HepG2 (cell line): Measurements from ENCODE around the gene ADGRB3. TPM values are rescaled to one million over a fixed set of nuclear protein-coding genes. Genes with fewer than 3 reads are reported as not detected.

Experiments
- ATAC-seq: fragments of 200-7000 bp; cut with Tn5 transposase; 3 replicates; pipeline ENCODE4 v1.9.1; 2020; ENCODE audit warnings: mild to moderate bottlenecking, moderate library complexity
- BruUV-seq: library from RNA; stranded (reverse); fragments of 400-500 nt; replicated peaks from 2 replicates; lab custom pipeline; 2021; lab: Mats Ljungman, UMichigan
- CTCF ChIA-PET: fragments of 300-600 bp; formaldehyde crosslinking; extraction: SDS; loops from one replicate; lab custom pipeline; 2021; ENCODE audit warnings: low total read pairs, inconsistent platforms, low intra/inter-chr PET ratio; lab: Yijun Ruan, JAX
- POLR2A ChIA-PET: fragments of 350-600 bp; sonication (Branson Sonifier 250); formaldehyde crosslinking; loops from one replicate; lab custom pipeline; 2020; ENCODE audit warnings: antibody characterized with exemption, inconsistent platforms; lab: Yijun Ruan, JAX
- DNase-seq: peaks from one replicate; pipeline ENCODE4 v3.0.0-alpha.2; 2015; ENCODE audit warnings: low spot score
- FAIRE-seq: peaks from 3 replicates; lab custom pipeline; 2011; peaks lifted over from hg19 to GRCh38; lab: Jason Lieb, UNC
- H2AFZ ChIP-seq: one replicate; pipeline ENCODE4 v1.6.1; 2011; ENCODE audit warnings: low read length, inconsistent platforms
- H3K27ac ChIP-seq: fragments of 300-600 bp; 3 replicates; pipeline ENCODE4 v1.8.0; 2011; ENCODE audit warnings: mixed run types, mild to moderate bottlenecking, mixed read lengths, low read length, inconsistent platforms; ENCODE audit not compliant: insufficient read depth; ENCODE audit errors: extremely low read length
- H3K27me3 ChIP-seq, 2 experiments: fragments of 200-600 bp in 1 of 2; 2 replicates in 1 of 2; 3 replicates in 1 of 2; pipeline versions ENCODE4 v1.6.0 to v1.8.0; 2011; ENCODE audit warnings: low read length in 2 of 2, mild to moderate bottlenecking in 2 of 2, moderate library complexity in 2 of 2, inconsistent platforms in 1 of 2; ENCODE audit not compliant: insufficient read depth in 2 of 2, control insufficient read depth in 1 of 2
- H3K36me3 ChIP-seq, 2 experiments: fragments of 200-600 bp in 1 of 2; replicated peaks in 1 of 2; 2 replicates in 1 of 2; 3 replicates in 1 of 2; pipeline versions ENCODE4 v1.5.1 to v1.8.0; 2011; ENCODE audit warnings: low read length in 2 of 2, inconsistent platforms in 1 of 2; ENCODE audit not compliant: insufficient read depth in 2 of 2, control insufficient read depth in 1 of 2
- H3K4me1 ChIP-seq: 2 replicates; pipeline ENCODE4 v1.5.1; 2012; ENCODE audit warnings: low read length, inconsistent platforms; ENCODE audit not compliant: insufficient read depth
- H3K4me2 ChIP-seq: 2 replicates; pipeline ENCODE4 v1.6.0; 2011; ENCODE audit warnings: low read depth, low read length, inconsistent platforms
- H3K4me3 ChIP-seq, 3 experiments: fragments of 200-600 bp in 1 of 3; sonication (generic), shearing (Covaris generic) in 1 of 3; replicated peaks in 1 of 3; 2 replicates each; pipeline ENCODE4 v1.5.1; 2011 to 2016; ENCODE audit warnings: low read length in 3 of 3, inconsistent platforms in 2 of 3, low read depth in 2 of 3, mild to moderate bottlenecking in 2 of 3, control low read depth in 1 of 3, mixed read lengths in 1 of 3; ENCODE audit not compliant: insufficient read depth in 1 of 3
- H3K79me2 ChIP-seq: one replicate; pipeline ENCODE4 v1.6.1; 2011; ENCODE audit warnings: low read length, inconsistent platforms; ENCODE audit not compliant: insufficient read depth
- H3K9ac ChIP-seq: 2 replicates; pipeline ENCODE4 v1.6.0; 2011; ENCODE audit warnings: mild to moderate bottlenecking, low read depth, low read length, inconsistent platforms; ENCODE audit not compliant: insufficient read depth
- H3K9me3 ChIP-seq: 2 replicates; pipeline ENCODE4 v1.5.1; 2012; ENCODE audit warnings: mild to moderate bottlenecking, low read length
- H4K20me1 ChIP-seq: 2 replicates; pipeline ENCODE4 v1.6.0; 2011; ENCODE audit warnings: inconsistent platforms, mild to moderate bottlenecking, low read length, moderate library complexity; ENCODE audit not compliant: insufficient read depth
- AGO2 ChIP-seq: fragments of 200-400 bp; formaldehyde crosslinking; optimal IDR thresholded peaks from 2 replicates; pipeline ENCODE3; 2017; ENCODE audit warnings: mild to moderate bottlenecking, low read depth, low read length, moderate library complexity
- ATAD3A ChIP-seq: sonication (generic); formaldehyde crosslinking; IDR thresholded peaks from 2 replicates; pipeline ENCODE4 v1.4.0; 2020; ENCODE audit warnings: missing genetic modification reagents
- ESRRA ChIP-seq: sonication (generic); formaldehyde crosslinking; IDR thresholded peaks from 2 replicates; pipeline ENCODE4 v1.5.1; 2020; ENCODE audit warnings: mild to moderate bottlenecking, low read depth, missing genetic modification reagents
- MAF1 ChIP-seq: sonication (generic); formaldehyde crosslinking; IDR thresholded peaks from 2 replicates; pipeline ENCODE4 v1.5.0; 2020; ENCODE audit warnings: missing genetic modification reagents, borderline replicate concordance
- PAX8 ChIP-seq: sonication (generic); formaldehyde crosslinking; IDR thresholded peaks from 2 replicates; pipeline ENCODE4 v1.8.0; 2022; ENCODE audit warnings: mild to moderate bottlenecking, missing genetic modification reagents, borderline replicate concordance
- SAFB2 ChIP-seq: sonication (generic); formaldehyde crosslinking; IDR thresholded peaks from 2 replicates; pipeline ENCODE4 v1.5.1; 2020; ENCODE audit warnings: missing genetic modification reagents, low read depth, mild to moderate bottlenecking, borderline replicate concordance
- SIN3A ChIP-seq: IDR thresholded peaks from 2 replicates; pipeline ENCODE4 v1.6.1; 2011; ENCODE audit warnings: low read depth, mild to moderate bottlenecking, control low read depth, low read length, borderline replicate concordance
- SNRNP70 ChIP-seq: fragments of 200-400 bp; formaldehyde crosslinking; IDR thresholded peaks from 2 replicates; pipeline ENCODE4 v1.6.1; 2017; ENCODE audit warnings: mild to moderate bottlenecking, low read depth, low read length, moderate library complexity
- YY1 ChIP-seq: IDR thresholded peaks from 2 replicates; pipeline ENCODE4 v1.6.1; 2011; ENCODE audit warnings: low read length, low read depth, moderate library complexity, mild to moderate bottlenecking; ENCODE audit not compliant: insufficient read depth, insufficient replicate concordance
- ZBTB7B ChIP-seq: sonication (generic); formaldehyde crosslinking; IDR thresholded peaks from 2 replicates; pipeline ENCODE4 v1.4.0; 2020; ENCODE audit warnings: missing genetic modification reagents
- ZMYM3 ChIP-seq: sonication (generic); formaldehyde crosslinking; IDR thresholded peaks from 2 replicates; pipeline ENCODE4 v1.5.1; 2020; ENCODE audit warnings: mild to moderate bottlenecking, missing genetic modification reagents
- ZNF232 ChIP-seq: sonication (generic); formaldehyde crosslinking; IDR thresholded peaks from 2 replicates; pipeline ENCODE4 v1.4.0; 2020; ENCODE audit warnings: missing genetic modification reagents, borderline replicate concordance
- ZNF343 ChIP-seq: sonication (generic); formaldehyde crosslinking; IDR thresholded peaks from 2 replicates; pipeline ENCODE4 v1.4.0; 2020; ENCODE audit warnings: mild to moderate bottlenecking, missing genetic modification reagents
- ZNF350 ChIP-seq: sonication (generic); formaldehyde crosslinking; IDR thresholded peaks from 2 replicates; pipeline ENCODE4 v1.4.0; 2020; ENCODE audit warnings: mild to moderate bottlenecking, low read depth, missing genetic modification reagents, borderline replicate concordance
- ZNF512 ChIP-seq: sonication (generic); formaldehyde crosslinking; IDR thresholded peaks from 2 replicates; pipeline ENCODE4 v1.4.0; 2020; ENCODE audit warnings: mild to moderate bottlenecking, missing genetic modification reagents
- ZNF513 ChIP-seq: sonication (generic); formaldehyde crosslinking; conservative IDR thresholded peaks from 2 replicates; pipeline ENCODE4 v1.5.0; 2020; ENCODE audit warnings: missing genetic modification reagents
- ZNF558 ChIP-seq: sonication (generic); formaldehyde crosslinking; IDR thresholded peaks from 2 replicates; pipeline ENCODE4 v1.9.0; 2022; ENCODE audit warnings: mild to moderate bottlenecking, missing genetic modification reagents, borderline replicate concordance
- ZNF703 ChIP-seq: sonication (generic); formaldehyde crosslinking; IDR thresholded peaks from 2 replicates; pipeline ENCODE4 v1.5.1; 2020; ENCODE audit warnings: missing genetic modification reagents, mild to moderate bottlenecking, moderate library complexity, borderline replicate concordance
- ZNF781 ChIP-seq: sonication (generic); formaldehyde crosslinking; IDR thresholded peaks from 2 replicates; pipeline ENCODE4 v1.5.1; 2020; ENCODE audit warnings: borderline replicate concordance, mild to moderate bottlenecking, missing genetic modification reagents; ENCODE audit errors: not compliant biosample characterization
- WGBS: methylation state at CpG from one replicate; pipeline ENCODE4 v1.1.6; 2017; ENCODE audit warnings: low lambda C conversion rate; 5-methylcytosine and 5-hydroxymethylcytosine counted together
- in situ Hi-C: cut with HindIII; loops from 2 replicates; pipeline ENCODE4 v1.10.0; 2017; ENCODE audit warnings: low pct_unique_long_range_greater_than_20kb; ENCODE audit not compliant: extremely low pct_ligation_motif_present
- intact Hi-C: fragments of 100-400 bp; cut with micrococcal nuclease; formaldehyde crosslinking; loops from one replicate; pipeline ENCODE4 v1.10.0; 2022; ENCODE audit not compliant: unreplicated experiment
- polyA plus RNA-seq, 8 experiments: library from polyadenylated mRNA; depleted of rRNA in 3 of 8; stranded (reverse) in 7 of 8; unstranded in 1 of 8; fragments of >200 nt; fragmentation: Illumina TruSeq in 4 of 8; extraction: Trizol in 4 of 8; gene quantifications; 2 replicates each; pipeline versions ENCODE4 v1.2.1 to v1.2.3, GENCODE V29; 2011 to 2016; ENCODE audit warnings: low read depth in 4 of 8, missing spikeins in 1 of 8, mixed read lengths in 1 of 8; ENCODE audit not compliant: insufficient read depth in 1 of 8
- total RNA-seq, 5 experiments: library from RNA; depleted of rRNA; stranded (reverse); fragments of >200 nt; fragmentation: Illumina TruSeq; extraction: Trizol; gene quantifications; 2 replicates each; pipeline ENCODE4 v1.2.3, GENCODE V29; 2016; ENCODE audit warnings: low read depth in 1 of 5

ADGRB3 gene
- total and polyA plus RNA-seq, 2 of the 13 experiments (the other 11 are each of a cell fraction or from before 2014, with no cell fraction given), result not detected

GRCh38 chr6:69146385-69146784, 511.3 kb downstream of the ADGRB3 start:
- no peak for ATAC-seq
- CTCF ChIA-PET, result no interaction called here

GRCh38 chr6:69155467-69155866, 520.4 kb downstream of the ADGRB3 start:
- H3K9ac ChIP-seq, result no peak overlapping the region
- H3K27me3 ChIP-seq, result no peaks in the 10 kb centered on the region
- H2AFZ ChIP-seq, result no peak overlapping the region
- intact Hi-C loops, result no loop called here
- FAIRE-seq, result no peak
- H3K27ac ChIP-seq, result no peak overlapping the region
- H3K4me3 ChIP-seq, result no peak overlapping the region
- 0% methylated on average over 1 of the region's 1 CpG for WGBS
- H3K79me2 ChIP-seq, result no peaks in the 10 kb centered on the region
- POLR2A ChIA-PET, result no interaction called here
- CTCF ChIA-PET, result no interaction called here
- in situ Hi-C loops, result no loop called here
- ATAC-seq, result no peak
- no peak for DNase-seq
- no TSS peak for BruUV-seq
- H3K9me3 ChIP-seq, result no peaks in the 10 kb centered on the region
- H4K20me1 ChIP-seq, result no peaks in the 10 kb centered on the region
- H3K36me3 ChIP-seq, result no peaks in the 10 kb centered on the region
- no peak overlapping the region for H3K4me2 ChIP-seq
- H3K4me1 ChIP-seq, result no peaks in the 10 kb centered on the region
- TF ChIP-seq YY1 (no peak), ZNF350 (no peak), ZNF232 (no peak), ZNF513 (CRISPR knock-in tag) (no peak), ZBTB7B (CRISPR knock-in tag) (no peak), ESRRA (CRISPR knock-in tag) (no peak), SIN3A (no peak), MAF1 (no peak), AGO2 (no peak), SNRNP70 (no peak), ZNF512 (CRISPR knock-in tag) (no peak), PAX8 (CRISPR knock-in tag) (no peak), ZNF781 (CRISPR knock-in tag) (no peak), ZNF343 (CRISPR knock-in tag) (no peak)

More at GRCh38 chr6:69146385-69146784, 511.3 kb downstream of the ADGRB3 start:
- in situ Hi-C loops (no loop called here), intact Hi-C loops (no loop called here)
- H3K4me2 ChIP-seq, result no peak overlapping the region
- WGBS, result 0% methylated on average over 1 of the region's 1 CpG
- H3K79me2 ChIP-seq, result no peaks in the 10 kb centered on the region
- POLR2A ChIA-PET, result no interaction called here
- H3K27me3 ChIP-seq, result no peaks in the 10 kb centered on the region
- no peak overlapping the region for H3K27ac ChIP-seq
- H3K9me3 ChIP-seq, result peaks cover 15% of the 10 kb centered on the region
- FAIRE-seq (no peak), DNase-seq (no peak)
- no peak overlapping the region for H2AFZ ChIP-seq
- no peaks in the 10 kb centered on the region for H3K36me3 ChIP-seq
- H3K4me3 ChIP-seq, result no peak overlapping the region
- no peaks in the 10 kb centered on the region for H3K4me1 ChIP-seq
- TF ChIP-seq ATAD3A (CRISPR knock-in tag) (no peak), ZMYM3 (CRISPR knock-in tag) (no peak), ZNF703 (no peak), SAFB2 (CRISPR knock-in tag) (no peak), ZNF558 (CRISPR knock-in tag) (no peak)
- H3K9ac ChIP-seq, result no peak overlapping the region
- H4K20me1 ChIP-seq, result no peaks in the 10 kb centered on the region
- BruUV-seq, result no TSS peak
